Right lobe of liver (tissue), 6 donors: ENCODE results near the gene SPTBN4. TPM values are rescaled to one million over a fixed set of nuclear protein-coding genes. Genes with fewer than 3 reads are reported as not detected.

Source experiments
- ATAC-seq, 4 donors: fragments of 200-7000 bp; cut with Tn5 transposase; one replicate each; pipeline ENCODE4 v1.9.1; 2020; ENCODE audit warnings: mild to moderate bottlenecking in 4 of 4, moderate library complexity in 4 of 4
- DNase-seq, 3 donors: peaks; one replicate each; pipeline ENCODE4 v3.0.0-alpha.2; 2020
- H3K27ac ChIP-seq, 3 donors: fragments of 200-600 bp; one replicate each; pipeline ENCODE4 v1.8.0; 2022
- H3K27me3 ChIP-seq, 2 donors: fragments of 200-600 bp; one replicate each; pipeline ENCODE4 v1.8.0; 2022
- H3K36me3 ChIP-seq, 4 donors: fragments of 200-600 bp; sonication (generic) in 1 of 4; one replicate each; pipeline versions ENCODE4 v1.5.1 to v1.8.0; 2017 to 2022; ENCODE audit warnings: control low read depth in 1 of 4
- H3K4me1 ChIP-seq, 4 donors: fragments of 200-600 bp; sonication (generic) in 1 of 4; one replicate each; pipeline versions ENCODE4 v1.5.1 to v1.8.0; 2017 to 2022; ENCODE audit warnings: control low read depth in 1 of 4
- H3K4me3 ChIP-seq, 3 donors: fragments of 200-600 bp; one replicate each; pipeline ENCODE4 v1.8.0; 2022
- H3K9me3 ChIP-seq, 4 donors: fragments of 200-600 bp; sonication (generic) in 1 of 4; one replicate each; pipeline versions ENCODE4 v1.5.1 to v1.8.0; 2017 to 2022; ENCODE audit warnings: control low read depth in 1 of 4
- POLR2A ChIP-seq: fragments of 450-650 bp; IDR thresholded peaks from one replicate; pipeline ENCODE4 v1.6.1; 2017; ENCODE audit warnings: antibody characterized with exemption, mild to moderate bottlenecking
- WGBS: methylation state at CpG from one replicate; pipeline ENCODE4 v1.1.6; 2018; ENCODE audit warnings: low coverage, low lambda C conversion rate; ENCODE audit not compliant: insufficient coverage; ENCODE audit errors: missing lambda C conversion rate; 5-methylcytosine and 5-hydroxymethylcytosine counted together
- intact Hi-C, 2 donors: fragments of 100-400 bp; cut with DNase I; formaldehyde crosslinking; loops; one replicate each; pipeline versions ENCODE4 v1.11.2 to v1.14.1; 2022
- total RNA-seq, 6 experiments: library from RNA; depleted of rRNA in 2 of 6; stranded (reverse); fragments of >200 nt in 2 of 6; fragmentation: NEBNext Ultra II Directional in 3 of 6; extraction: Animal tissue kit (Norgen Biotek cat#: 25700) in 3 of 6; gene quantifications; one replicate each; pipeline versions ENCODE4 v1.1.0 to v1.2.4, GENCODE V29; 2016 to 2023
- TF ChIP-seq, protein P1 (sequence below), 4 donors: fragments of 200-600 bp in 3 of 4; fragments of 450-650 bp in 1 of 4; IDR thresholded peaks; one replicate each; pipeline versions ENCODE4 v1.5.1 to v1.8.0; 2016 to 2022; ENCODE audit warnings: antibody characterized with exemption in 4 of 4, mild to moderate bottlenecking in 2 of 4
- donor health status: DM: no; HTN: yes; CAD: no.
- donor health status: DM: no; HTN: no; CAD: no.
- donor health status: DM: no; HTN: no; CAD: no.
- donor health status: DM: no; HTN: yes; CAD: no.
- donor health status: DM: no; HTN: yes; CAD: no.

Gene SPTBN4
- total RNA-seq, 6 experiments from 2014 or later, result 0.44 to 1.6 (median 0.65) TPM

DNA sequence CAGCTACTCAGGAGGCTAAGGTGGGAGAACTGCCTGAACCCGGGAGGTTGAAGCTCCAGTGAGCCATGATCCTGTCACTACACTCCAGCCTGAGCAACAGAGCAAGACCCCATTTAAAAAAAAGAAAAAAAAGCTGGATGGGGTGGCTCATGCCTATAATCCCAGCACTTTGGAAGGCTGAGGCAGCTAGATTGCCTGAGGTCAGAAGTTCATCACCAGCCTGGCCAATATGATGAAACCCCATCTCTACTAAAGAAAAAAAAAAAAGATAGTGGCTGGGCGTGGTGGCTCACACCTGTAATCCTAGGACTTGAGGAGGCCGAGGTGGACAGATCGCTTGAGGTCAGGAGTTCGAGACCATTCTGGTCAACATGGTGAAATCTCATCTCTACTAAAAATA lies 149.4 kb downstream of the SPTBN4 start:
- H3K27me3 ChIP-seq, result no peaks in the 10 kb centered on the region
- WGBS, result 36% methylated on average over 4 of the region's 5 CpGs
- H3K4me3 ChIP-seq, result no peak overlapping the region
- intact Hi-C loops, result no loop called here
- H3K36me3 ChIP-seq, result no peaks in the 10 kb centered on the region
- H3K27ac ChIP-seq, result no peak overlapping the region
- H3K4me1 ChIP-seq, result no peaks in the 10 kb centered on the region
- TF ChIP-seq, protein P1, sequence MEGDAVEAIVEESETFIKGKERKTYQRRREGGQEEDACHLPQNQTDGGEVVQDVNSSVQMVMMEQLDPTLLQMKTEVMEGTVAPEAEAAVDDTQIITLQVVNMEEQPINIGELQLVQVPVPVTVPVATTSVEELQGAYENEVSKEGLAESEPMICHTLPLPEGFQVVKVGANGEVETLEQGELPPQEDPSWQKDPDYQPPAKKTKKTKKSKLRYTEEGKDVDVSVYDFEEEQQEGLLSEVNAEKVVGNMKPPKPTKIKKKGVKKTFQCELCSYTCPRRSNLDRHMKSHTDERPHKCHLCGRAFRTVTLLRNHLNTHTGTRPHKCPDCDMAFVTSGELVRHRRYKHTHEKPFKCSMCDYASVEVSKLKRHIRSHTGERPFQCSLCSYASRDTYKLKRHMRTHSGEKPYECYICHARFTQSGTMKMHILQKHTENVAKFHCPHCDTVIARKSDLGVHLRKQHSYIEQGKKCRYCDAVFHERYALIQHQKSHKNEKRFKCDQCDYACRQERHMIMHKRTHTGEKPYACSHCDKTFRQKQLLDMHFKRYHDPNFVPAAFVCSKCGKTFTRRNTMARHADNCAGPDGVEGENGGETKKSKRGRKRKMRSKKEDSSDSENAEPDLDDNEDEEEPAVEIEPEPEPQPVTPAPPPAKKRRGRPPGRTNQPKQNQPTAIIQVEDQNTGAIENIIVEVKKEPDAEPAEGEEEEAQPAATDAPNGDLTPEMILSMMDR (IDR thresholded peaks at IDR 0.05), result no peak
- TF ChIP-seq POLR2A, result no peak
- DNase-seq, result no peak
- H3K9me3 ChIP-seq, result no peaks in the 10 kb centered on the region
- no peak for ATAC-seq

DNA sequence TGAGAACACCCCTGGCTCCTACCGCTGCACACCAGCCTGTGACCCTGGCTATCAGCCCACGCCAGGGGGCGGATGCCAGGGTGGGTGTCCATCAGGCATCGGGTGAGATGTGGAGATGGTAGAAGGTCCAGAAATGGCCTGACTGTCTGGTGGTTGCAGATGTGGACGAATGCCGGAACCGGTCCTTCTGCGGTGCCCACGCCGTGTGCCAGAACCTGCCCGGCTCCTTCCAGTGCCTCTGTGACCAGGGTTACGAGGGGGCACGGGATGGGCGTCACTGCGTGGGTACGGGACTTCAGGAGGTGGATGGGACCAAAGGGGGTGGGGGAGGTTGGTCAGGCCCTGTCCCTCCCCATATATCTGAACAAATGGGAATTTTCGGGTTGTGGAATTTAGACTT lies 150.1 kb downstream of the SPTBN4 start:
- whole genome bisulfite sequencing, result 69% methylated on average over 9 of the region's 17 CpGs
- no peak for TF ChIP-seq POLR2A
- TF ChIP-seq, protein P1 (IDR thresholded peaks at IDR 0.05), result no peak
- Histone ChIP-seq H3K27me3 (no peaks in the 10 kb centered on the region), H3K4me3 (no peak overlapping the region), H3K4me1 (no peaks in the 10 kb centered on the region), H3K9me3 (no peaks in the 10 kb centered on the region), H3K36me3 (no peaks in the 10 kb centered on the region), H3K27ac (no peak overlapping the region)
- DNase-seq (no peak), ATAC-seq (no peak)
- intact Hi-C loops, result no loop called here

DNA sequence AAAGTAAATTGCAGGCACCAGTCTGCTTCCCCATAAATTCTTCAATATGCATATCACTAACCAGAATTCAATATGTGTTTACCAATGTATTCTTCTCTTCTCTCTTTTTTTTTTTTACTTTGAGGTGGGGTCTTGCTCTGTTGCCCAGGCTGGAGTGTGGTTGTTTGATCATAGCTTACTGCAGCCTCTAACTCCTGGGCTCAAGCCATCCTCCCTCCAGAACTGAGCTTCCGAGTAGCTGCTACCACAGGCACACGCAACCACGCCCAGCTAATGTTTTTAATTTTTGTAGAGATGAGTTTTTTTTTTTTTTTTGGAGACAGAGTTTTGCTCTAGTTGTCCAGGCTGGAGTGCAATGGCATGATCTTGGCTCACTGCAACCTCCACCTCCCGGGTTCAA lies 151.2 kb downstream of the SPTBN4 start:
- Histone ChIP-seq H3K4me1 (no peaks in the 10 kb centered on the region), H3K36me3 (no peaks in the 10 kb centered on the region), H3K9me3 (no peaks in the 10 kb centered on the region), H3K27ac (no peak overlapping the region), H3K4me3 (no peak overlapping the region), H3K27me3 (no peaks in the 10 kb centered on the region)
- DNase-seq, result no peak
- intact Hi-C loops, result no loop called here
- WGBS, result 96% methylated on average over 3 of the region's 4 CpGs
- ATAC-seq, result no peak
- TF ChIP-seq POLR2A, result no peak
- TF ChIP-seq, protein P1 (IDR thresholded peaks at IDR 0.05), result no peak

DNA sequence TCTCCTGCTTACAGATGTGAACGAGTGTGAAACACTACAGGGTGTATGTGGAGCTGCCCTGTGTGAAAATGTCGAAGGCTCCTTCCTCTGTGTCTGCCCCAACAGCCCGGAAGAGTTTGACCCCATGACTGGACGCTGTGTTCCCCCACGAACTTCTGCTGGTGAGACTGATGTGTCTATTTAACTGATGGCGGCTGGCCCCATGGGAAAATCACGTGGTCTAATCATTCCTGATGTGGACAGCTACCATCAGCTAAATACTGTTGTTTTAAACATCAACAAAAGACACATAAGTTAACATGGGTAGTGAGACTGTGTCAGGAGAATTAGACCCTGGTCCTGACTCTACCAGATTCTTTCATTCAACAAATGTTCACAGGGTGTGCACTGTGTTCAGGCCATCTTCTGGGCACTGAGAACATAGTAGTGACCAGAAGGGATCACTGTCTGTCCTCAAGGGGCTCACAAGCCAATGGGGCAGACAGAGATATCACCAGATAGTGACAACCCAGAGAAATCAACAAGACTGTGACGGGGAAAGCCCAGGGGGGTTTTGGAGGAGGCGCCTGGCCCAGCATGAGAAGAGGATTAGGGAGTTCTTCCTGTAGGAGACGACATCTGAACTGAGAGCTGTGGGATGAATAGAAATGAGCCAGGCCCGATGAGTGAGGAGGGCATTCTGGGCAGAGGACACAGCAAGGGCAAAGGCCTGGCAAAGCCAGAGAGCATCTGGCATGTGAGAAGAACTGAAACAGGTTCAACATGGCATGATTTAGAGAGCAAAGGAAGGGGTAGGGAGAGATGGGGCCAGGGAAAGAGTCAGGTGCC lies 152.7 kb downstream of the SPTBN4 start:
- TF ChIP-seq POLR2A, result no peak
- TF ChIP-seq, protein P1 (IDR thresholded peaks at IDR 0.05), result no peak
- DNase-seq (no peak), ATAC-seq (no peak)
- Histone ChIP-seq H3K9me3 (no peaks in the 10 kb centered on the region), H3K4me1 (no peaks in the 10 kb centered on the region), H3K27me3 (no peaks in the 10 kb centered on the region), H3K27ac (no peak overlapping the region), H3K36me3 (no peaks in the 10 kb centered on the region), H3K4me3 (no peak overlapping the region)
- intact Hi-C loops, result no loop called here
- WGBS, result 40% methylated on average over 6 of the region's 11 CpGs
